CD4-positive, alpha-beta memory T cell (primary cell): ENCODE results near the gene HEXA. TPM values are rescaled to one million over a fixed set of nuclear protein-coding genes. Genes with fewer than 3 reads are reported as not detected.
"Not testable (repeated sequence)": the region's sequence is repeated elsewhere in the genome, so short reads cannot be mapped to it uniquely, and the experiment has no call there.

Source experiments
- CTCF ChIA-PET: fragments of 350-600 bp; sonication (Branson Sonifier 250); formaldehyde crosslinking; loops from one replicate; lab custom pipeline; 2021; ENCODE audit warnings: inconsistent platforms; ENCODE audit not compliant: partially characterized antibody; lab: Charles Lee
- POLR2A ChIA-PET: fragments of 350-600 bp; sonication (Branson Sonifier 250); formaldehyde crosslinking; loops from one replicate; lab custom pipeline; 2021; ENCODE audit not compliant: partially characterized antibody; lab: Charles Lee
- DNase-seq, 5 donors: peaks; one replicate each; pipeline versions ENCODE4 v3.0.0 to v3.0.0-alpha.2; 2020 to 2022; ENCODE audit warnings: mixed read lengths in 1 of 5
- H3K27ac ChIP-seq: one replicate; pipeline ENCODE4 v1.7.0; 2013; ENCODE audit warnings: low read depth, low read length
- H3K27me3 ChIP-seq: 2 replicates; pipeline ENCODE4 v1.7.0; 2013; ENCODE audit warnings: mild to moderate bottlenecking, low read length, moderate library complexity; ENCODE audit not compliant: insufficient read depth
- H3K36me3 ChIP-seq: 2 replicates; pipeline ENCODE4 v1.7.0; 2013; ENCODE audit warnings: mild to moderate bottlenecking, low read length, moderate library complexity; ENCODE audit not compliant: insufficient read depth
- H3K4me1 ChIP-seq: 2 replicates; pipeline ENCODE4 v1.7.0; 2013; ENCODE audit warnings: mild to moderate bottlenecking, low read length, moderate library complexity; ENCODE audit not compliant: insufficient read depth
- H3K4me3 ChIP-seq, 2 donors: one replicate each; pipeline ENCODE4 v1.7.0; 2013; ENCODE audit warnings: low read length in 2 of 2, mild to moderate bottlenecking in 1 of 2
- H3K9me3 ChIP-seq, 2 donors: one replicate each; pipeline ENCODE4 v1.7.0; 2013; ENCODE audit warnings: low read length in 2 of 2, control low read depth in 1 of 2; ENCODE audit not compliant: control insufficient read depth in 1 of 2
- H3K27ac Mint-ChIP-seq, 7 donors: one replicate each; pipeline ENCODE4 v1.8.0; 2020 to 2021; ENCODE audit warnings: mixed read lengths in 7 of 7, mild to moderate bottlenecking in 6 of 7, inconsistent platforms in 3 of 7, moderate library complexity in 3 of 7
- H3K27me3 Mint-ChIP-seq, 2 donors: one replicate each; pipeline ENCODE4 v1.8.0; 2020 to 2021; ENCODE audit warnings: mixed read lengths in 2 of 2
- H3K36me3 Mint-ChIP-seq, 2 donors: one replicate each; pipeline ENCODE4 v1.8.0; 2020 to 2021; ENCODE audit warnings: mixed read lengths in 2 of 2, inconsistent platforms in 1 of 2, mild to moderate bottlenecking in 1 of 2
- H3K4me1 Mint-ChIP-seq, 4 donors: one replicate each; pipeline ENCODE4 v1.8.0; 2020 to 2021; ENCODE audit warnings: mixed read lengths in 4 of 4, mild to moderate bottlenecking in 1 of 4
- H3K4me3 Mint-ChIP-seq, 8 donors: one replicate each; pipeline ENCODE4 v1.8.0; 2020 to 2021; ENCODE audit warnings: mixed read lengths in 8 of 8, mild to moderate bottlenecking in 7 of 8, moderate library complexity in 6 of 8, inconsistent platforms in 3 of 8
- H3K9me3 Mint-ChIP-seq, 8 donors: one replicate each; pipeline ENCODE4 v1.8.0; 2020 to 2021; ENCODE audit warnings: mixed read lengths in 8 of 8, mild to moderate bottlenecking in 5 of 8, inconsistent platforms in 3 of 8, moderate library complexity in 1 of 8
- intact Hi-C: fragments of 100-400 bp; cut with micrococcal nuclease; formaldehyde crosslinking; loops from one replicate; pipeline ENCODE4 v1.15.1; 2023
- polyA plus RNA-seq, 2 donors: library from polyadenylated mRNA; unstranded; fragments of 300-500 nt; fragmentation: Illumina TruSeq; gene quantifications; one replicate each; pipeline ENCODE4 v1.2.3, GENCODE V29; 2021
- total RNA-seq, 2 experiments: library from RNA; stranded (reverse); gene quantifications; one replicate each; pipeline ENCODE4 v1.2.3, GENCODE V29; 2021

HEXA gene
- total and polyA plus RNA-seq, 4 experiments from 2014 or later, result 69.9 to 102 (median 84.5) TPM

- Histone ChIP-seq H3K36me3 (no peaks in the 10 kb centered on the region), H3K27me3 (peaks cover 1% of the 10 kb centered on the region), H3K27ac (no peak within 1 kb of the TSS), H3K4me1 (no peaks in the 10 kb centered on the region), H3K4me3 (no peak within 1 kb of the TSS), H3K9me3 (no peaks in the 10 kb centered on the region)
- POLR2A ChIA-PET, result no interaction called here
- no peaks in the 10 kb centered on the region for H3K36me3 Mint-ChIP-seq
- no peak for DNase-seq
- H3K9me3 Mint-ChIP-seq, result peaks cover 0 to 3% (median 0%) of the 10 kb centered on the region in 8 donors
- intact Hi-C loops, result no loop called here
- no peaks in the 10 kb centered on the region for H3K4me1 Mint-ChIP-seq
- peaks cover 3 to 17% of the 10 kb centered on the region in 2 donors for H3K27me3 Mint-ChIP-seq
- H3K4me3 Mint-ChIP-seq, result no peak within 1 kb of the TSS
- CTCF ChIA-PET, result no interaction called here
- H3K27ac Mint-ChIP-seq, result peak within 1 kb of the TSS in 2 of 7 donors; percentile 12 to 22
Observed at GRCh38 chr15:72397796-72398588, 22.2 kb upstream of the HEXA start, which contains the start of gene TMEM202. TSS of gene TMEM202 (plus strand) at chr15:72398305. CDS start at chr15:72398327, 22 bp downstream.

- H3K36me3 Mint-ChIP-seq, H3K36me3 ChIP-seq, CTCF ChIA-PET, intact Hi-C loops, H3K9me3 Mint-ChIP-seq, H3K4me3 ChIP-seq, H3K4me1 Mint-ChIP-seq, H3K9me3 ChIP-seq, H3K4me3 Mint-ChIP-seq, POLR2A ChIA-PET, H3K4me1 ChIP-seq, H3K27ac Mint-ChIP-seq, H3K27me3 ChIP-seq, DNase-seq, H3K27ac ChIP-seq: not testable (repeated sequence)
- H3K27me3 Mint-ChIP-seq, result peaks cover 2 to 12% of the 10 kb centered on the region in 2 donors
Observed at GRCh38 chr15:72396331-72396730, 20.5 kb upstream of the HEXA start.

- no peak overlapping the region for H3K27ac Mint-ChIP-seq
- H3K4me3 ChIP-seq, result no peak overlapping the region
- no peak for DNase-seq
- H3K27me3 Mint-ChIP-seq, result peaks cover 7 to 8% of the 10 kb centered on the region in 2 donors
- H3K4me1 ChIP-seq, result no peaks in the 10 kb centered on the region
- intact Hi-C loops, result no loop called here
- no peaks in the 10 kb centered on the region for H3K36me3 Mint-ChIP-seq
- no peaks in the 10 kb centered on the region for H3K9me3 Mint-ChIP-seq
- ChIA-PET CTCF (no interaction called here), POLR2A (interaction anchor here (1.4 kb wide), 1 partner anchor 13 kb away, joined by 3 read pairs; no protein-coding TSS in a partner anchor)
- no peaks in the 10 kb centered on the region for H3K9me3 ChIP-seq
- no peaks in the 10 kb centered on the region for H3K36me3 ChIP-seq
- no peaks in the 10 kb centered on the region for H3K27me3 ChIP-seq
- no peak overlapping the region for H3K27ac ChIP-seq
- H3K4me3 Mint-ChIP-seq, result no peak overlapping the region
- H3K4me1 Mint-ChIP-seq, result no peaks in the 10 kb centered on the region
Observed at GRCh38 chr15:72389231-72389630, 13.4 kb upstream of the HEXA start.

GRCh38 chr15:72387741-72388140 lies 11.9 kb upstream of the HEXA start:
- no peak overlapping the region for H3K4me3 Mint-ChIP-seq
- ChIA-PET POLR2A (no interaction called here), CTCF (no interaction called here)
- Histone ChIP-seq H3K9me3 (no peaks in the 10 kb centered on the region), H3K36me3 (no peaks in the 10 kb centered on the region), H3K4me3 (no peak overlapping the region), H3K4me1 (no peaks in the 10 kb centered on the region), H3K27me3 (no peaks in the 10 kb centered on the region), H3K27ac (no peak overlapping the region)
- no peak overlapping the region for H3K27ac Mint-ChIP-seq
- H3K36me3 Mint-ChIP-seq, result no peaks in the 10 kb centered on the region
- no peaks in the 10 kb centered on the region for H3K9me3 Mint-ChIP-seq
- H3K4me1 Mint-ChIP-seq, result no peaks in the 10 kb centered on the region
- no peak for DNase-seq
- intact Hi-C loops, result no loop called here
- H3K27me3 Mint-ChIP-seq, result peaks cover 6 to 10% of the 10 kb centered on the region in 2 donors

GRCh38 chr15:72382146-72382545 lies 6.3 kb upstream of the HEXA start:
- peaks cover 4 to 15% (median 7%) of the 10 kb centered on the region in 4 donors for H3K4me1 Mint-ChIP-seq
- no peaks in the 10 kb centered on the region for H3K9me3 ChIP-seq
- no peaks in the 10 kb centered on the region for H3K36me3 ChIP-seq
- ChIA-PET CTCF (no interaction called here), POLR2A (no interaction called here)
- H3K27me3 Mint-ChIP-seq, result peaks cover 0 to 5% of the 10 kb centered on the region in 2 donors
- intact Hi-C loops, result no loop called here
- no peaks in the 10 kb centered on the region for H3K27me3 ChIP-seq
- no peak overlapping the region for H3K4me3 ChIP-seq
- no peak overlapping the region for H3K27ac ChIP-seq
- H3K27ac Mint-ChIP-seq, result no peak overlapping the region
- peak in 1 of 5 donors; percentile 4 for DNase-seq
- no peak overlapping the region for H3K4me3 Mint-ChIP-seq
- no peaks in the 10 kb centered on the region for H3K9me3 Mint-ChIP-seq
- H3K36me3 Mint-ChIP-seq, result no peaks in the 10 kb centered on the region
- H3K4me1 ChIP-seq, result peaks cover 5% of the 10 kb centered on the region

GRCh38 chr15:72380743-72381142 lies 4.9 kb upstream of the HEXA start:
- H3K4me1 Mint-ChIP-seq, result peaks cover 12 to 26% (median 17%) of the 10 kb centered on the region in 4 donors
- intact Hi-C loops, result no loop called here
- H3K4me1 ChIP-seq, result peaks cover 13% of the 10 kb centered on the region
- no peaks in the 10 kb centered on the region for H3K27me3 ChIP-seq
- no peak overlapping the region for H3K4me3 ChIP-seq
- CTCF ChIA-PET, result no interaction called here
- H3K9me3 ChIP-seq, result no peaks in the 10 kb centered on the region
- peaks cover 0 to 5% of the 10 kb centered on the region in 2 donors for H3K27me3 Mint-ChIP-seq
- POLR2A ChIA-PET, result no interaction called here
- H3K4me3 Mint-ChIP-seq, result no peak overlapping the region
- H3K27ac ChIP-seq, result no peak overlapping the region
- H3K9me3 Mint-ChIP-seq, result peaks cover 0 to 3% (median 0%) of the 10 kb centered on the region in 8 donors
- peaks cover 0 to 7% of the 10 kb centered on the region in 2 donors for H3K36me3 Mint-ChIP-seq
- H3K27ac Mint-ChIP-seq, result peak overlapping the region in 2 of 7 donors; percentile 34 to 36
- DNase-seq, result no peak
- no peaks in the 10 kb centered on the region for H3K36me3 ChIP-seq

- H3K9me3 Mint-ChIP-seq, result peaks cover 0 to 9% (median 0%) of the 10 kb centered on the region in 8 donors
- CTCF ChIA-PET, result no interaction called here
- POLR2A ChIA-PET, result no interaction called here
- H3K36me3 ChIP-seq, result no peaks in the 10 kb centered on the region
- H3K4me3 Mint-ChIP-seq, result peak overlapping the region in 1 of 8 donors; percentile 45
- H3K27ac Mint-ChIP-seq, result peak overlapping the region in 3 of 7 donors; percentile 60 to 66 (median 64)
- H3K27me3 ChIP-seq, result no peaks in the 10 kb centered on the region
- DNase-seq, result no peak
- intact Hi-C loops, result loop anchor here (5.0 to 10.0 kb wide), 5 partner anchors 105 to 402 kb away; partner anchors contain the start of genes ADPGK, BBS4, HIGD2B and MYO9A
- H3K27me3 Mint-ChIP-seq, result peaks cover 0 to 2% of the 10 kb centered on the region in 2 donors
- H3K9me3 ChIP-seq, result no peaks in the 10 kb centered on the region
- peaks cover 0 to 13% of the 10 kb centered on the region in 2 donors for H3K36me3 Mint-ChIP-seq
- peaks cover 20% of the 10 kb centered on the region for H3K4me1 ChIP-seq
- H3K27ac ChIP-seq, result no peak overlapping the region
- H3K4me1 Mint-ChIP-seq, result peaks cover 16 to 34% (median 24%) of the 10 kb centered on the region in 4 donors
- no peak overlapping the region for H3K4me3 ChIP-seq
Observed at GRCh38 chr15:72379856-72380430, 4.1 kb upstream of the HEXA start.
